Parathyroid adenoma (tissue), 2 donors: ENCODE results near the gene CRABP2.

Source experiments
- H2AFZ ChIP-seq: fragments of 300-600 bp; sonication (generic); one replicate; pipeline ENCODE4 v1.7.0; 2017; ENCODE audit warnings: antibody characterized with exemption, mild to moderate bottlenecking
- H3K27ac ChIP-seq: fragments of 300-600 bp; sonication (generic); one replicate; pipeline ENCODE4 v1.7.0; 2017
- H3K27me3 ChIP-seq: fragments of 300-600 bp; sonication (generic); one replicate; pipeline ENCODE4 v1.7.0; 2017; ENCODE audit warnings: low read length; ENCODE audit not compliant: control insufficient read depth, insufficient read depth
- H3K36me3 ChIP-seq: fragments of 300-600 bp; sonication (generic); one replicate; pipeline ENCODE4 v1.7.0; 2017; ENCODE audit warnings: low read length; ENCODE audit not compliant: control insufficient read depth, insufficient read depth
- H3K4me1 ChIP-seq: fragments of 300-600 bp; sonication (generic); one replicate; pipeline ENCODE4 v1.7.0; 2017; ENCODE audit warnings: control low read depth
- H3K4me2 ChIP-seq: fragments of 300-600 bp; sonication (generic); one replicate; pipeline ENCODE4 v1.7.0; 2017; ENCODE audit warnings: low read length
- H3K4me3 ChIP-seq: fragments of 300-600 bp; sonication (generic); one replicate; pipeline ENCODE4 v1.7.0; 2017; ENCODE audit warnings: low read depth, low read length
- H3K79me2 ChIP-seq: fragments of 300-600 bp; sonication (generic); one replicate; pipeline ENCODE4 v1.7.0; 2017; ENCODE audit warnings: control low read depth
- H3K9ac ChIP-seq: fragments of 300-600 bp; sonication (generic); one replicate; pipeline ENCODE4 v1.7.0; 2017; ENCODE audit warnings: mild to moderate bottlenecking
- H3K9me3 ChIP-seq: fragments of 300-600 bp; sonication (generic); one replicate; pipeline ENCODE4 v1.7.0; 2017; ENCODE audit warnings: low read length; ENCODE audit not compliant: control insufficient read depth
- CTCF ChIP-seq: fragments of 300-600 bp; sonication (generic); IDR thresholded peaks from one replicate; pipeline ENCODE4 v1.7.0; 2017; ENCODE audit warnings: antibody characterized with exemption, mild to moderate bottlenecking
- donor health status: primary hyperparathyroidism.

Gene CRABP2

DNA sequence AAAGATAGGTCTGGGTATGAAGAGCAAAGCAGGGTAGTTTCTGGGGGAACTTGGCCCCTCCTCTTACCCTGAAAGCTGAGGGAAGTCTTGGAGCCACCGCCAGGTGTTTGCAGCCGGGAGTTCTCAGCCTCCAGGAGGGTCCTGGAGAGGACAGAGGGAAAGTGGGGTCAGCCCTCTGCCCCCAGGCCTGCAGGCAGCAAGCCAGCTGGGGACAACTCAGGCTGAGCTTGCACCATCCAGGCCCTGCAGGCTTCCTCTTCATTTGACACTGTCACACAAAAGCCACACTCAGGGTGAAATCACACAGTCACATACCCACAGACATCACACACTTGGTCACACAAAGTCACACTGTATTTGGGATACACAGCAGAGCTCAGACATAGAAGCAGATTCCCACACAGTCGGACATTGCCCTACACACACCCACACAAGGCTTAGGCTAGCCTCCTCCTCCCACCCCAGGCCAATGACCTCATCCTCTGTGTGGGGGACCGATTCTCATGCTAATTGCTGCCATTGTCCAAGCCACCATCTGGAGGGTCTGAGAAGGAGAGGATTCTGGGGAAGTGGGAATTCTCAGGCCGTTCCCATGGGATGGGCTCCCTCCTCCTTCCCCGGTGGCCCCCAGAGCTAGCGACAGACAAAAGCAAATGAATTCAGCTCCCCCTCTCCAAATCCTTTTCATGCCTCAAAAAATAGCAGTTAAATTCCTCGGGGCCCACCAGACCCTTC, 31.8 kb downstream of the CRABP2 start:
- Histone ChIP-seq H3K79me2 (no peaks in the 10 kb centered on the region), H3K27ac (no peak overlapping the region), H3K9me3 (no peaks in the 10 kb centered on the region), H3K4me3 (no peak overlapping the region), H3K27me3 (peaks cover 5% of the 10 kb centered on the region), H3K4me2 (no peak overlapping the region), H3K4me1 (no peaks in the 10 kb centered on the region), H3K36me3 (no peaks in the 10 kb centered on the region), H3K9ac (no peak overlapping the region), H2AFZ (no peak overlapping the region)
- no peak for TF ChIP-seq CTCF

- H3K4me1 ChIP-seq: no peaks in the 10 kb centered on the region
- H3K4me2 ChIP-seq: no peak overlapping the region
- no peaks in the 10 kb centered on the region for H3K36me3 ChIP-seq
- no peak overlapping the region for H3K9ac ChIP-seq
- H2AFZ ChIP-seq: no peak overlapping the region
- H3K27ac ChIP-seq: no peak overlapping the region
- H3K27me3 ChIP-seq: peaks cover under 1% of the 10 kb centered on the region
- no peak for TF ChIP-seq CTCF
- no peak overlapping the region for H3K4me3 ChIP-seq
- no peaks in the 10 kb centered on the region for H3K79me2 ChIP-seq
- H3K9me3 ChIP-seq: no peaks in the 10 kb centered on the region
These were observed 33.6 kb downstream of the CRABP2 start for GRCh38 chr1:156671804-156672203.

DNA sequence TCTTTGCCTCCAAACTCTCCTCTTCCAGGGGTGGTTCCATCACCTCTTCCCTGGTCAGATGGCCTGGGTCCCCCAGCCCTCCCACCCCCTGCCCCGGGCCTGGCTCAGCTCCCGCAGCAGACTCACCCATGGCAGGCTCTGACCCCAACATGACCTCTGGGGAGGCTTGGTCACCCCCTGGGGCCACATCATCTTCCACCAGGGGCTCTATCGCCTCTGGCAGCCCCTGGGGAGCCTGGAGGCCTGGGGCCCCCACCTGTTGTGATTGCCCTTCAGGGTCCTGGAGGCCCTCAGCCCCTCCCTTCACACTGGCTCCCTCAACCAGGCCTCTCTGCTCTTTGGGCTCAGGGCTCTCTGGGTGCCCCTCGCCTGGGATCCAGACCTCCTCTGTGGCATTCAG, 34.6 kb downstream of the CRABP2 start:
- TF ChIP-seq CTCF: no peak
- no peak overlapping the region for H2AFZ ChIP-seq
- no peaks in the 10 kb centered on the region for H3K27me3 ChIP-seq
- no peak overlapping the region for H3K27ac ChIP-seq
- H3K4me2 ChIP-seq: no peak overlapping the region
- no peaks in the 10 kb centered on the region for H3K9me3 ChIP-seq
- no peaks in the 10 kb centered on the region for H3K36me3 ChIP-seq
- H3K4me3 ChIP-seq: no peak overlapping the region
- no peaks in the 10 kb centered on the region for H3K79me2 ChIP-seq
- no peaks in the 10 kb centered on the region for H3K4me1 ChIP-seq
- no peak overlapping the region for H3K9ac ChIP-seq

GRCh38 chr1:156670359-156670758, 35.0 kb downstream of the CRABP2 start:
- H3K27ac ChIP-seq: no peak overlapping the region
- H3K36me3 ChIP-seq: no peaks in the 10 kb centered on the region
- no peaks in the 10 kb centered on the region for H3K79me2 ChIP-seq
- no peak overlapping the region for H3K4me3 ChIP-seq
- no peak for TF ChIP-seq CTCF
- H2AFZ ChIP-seq: no peak overlapping the region
- no peaks in the 10 kb centered on the region for H3K27me3 ChIP-seq
- no peak overlapping the region for H3K9ac ChIP-seq
- no peak overlapping the region for H3K4me2 ChIP-seq
- no peaks in the 10 kb centered on the region for H3K9me3 ChIP-seq
- H3K4me1 ChIP-seq: no peaks in the 10 kb centered on the region

DNA sequence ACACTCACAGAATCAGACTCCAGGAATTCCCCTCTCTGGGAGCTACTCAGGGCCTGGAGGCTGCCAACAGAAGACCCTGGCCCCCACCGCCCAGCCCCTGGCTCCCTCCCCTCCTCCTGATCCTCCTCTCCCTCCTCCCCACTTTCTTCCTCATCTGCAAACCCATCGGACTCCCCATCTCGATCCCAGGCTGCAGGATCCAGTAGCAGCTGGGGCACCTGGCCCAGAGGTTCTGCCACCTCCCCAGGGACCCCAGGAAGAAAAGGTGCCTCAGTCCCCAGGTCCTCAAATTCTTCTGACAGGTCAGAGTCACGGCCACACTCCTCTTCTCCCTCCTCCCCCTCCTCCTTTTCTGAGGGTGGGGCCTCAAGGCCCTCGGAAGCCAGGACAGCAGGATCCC, 35.6 kb downstream of the CRABP2 start:
- H3K9ac ChIP-seq: no peak overlapping the region
- TF ChIP-seq CTCF: no peak
- H3K4me3 ChIP-seq: no peak overlapping the region
- H3K27ac ChIP-seq: no peak overlapping the region
- no peaks in the 10 kb centered on the region for H3K4me1 ChIP-seq
- H3K79me2 ChIP-seq: no peaks in the 10 kb centered on the region
- no peaks in the 10 kb centered on the region for H3K36me3 ChIP-seq
- H3K9me3 ChIP-seq: no peaks in the 10 kb centered on the region
- H3K27me3 ChIP-seq: no peaks in the 10 kb centered on the region
- H3K4me2 ChIP-seq: no peak overlapping the region
- H2AFZ ChIP-seq: no peak overlapping the region
